HG02571 (cell line): Measurements from ENCODE around the gene PDE8B.

ENCODE experiments used
- ATAC-seq: cut with Tn5 transposase; IDR thresholded peaks from one replicate; pipeline ENCODE4 v1.9.1; 2021; ENCODE audit warnings: mild to moderate bottlenecking, moderate library complexity; ENCODE audit not compliant: unreplicated experiment

PDE8B gene

DNA sequence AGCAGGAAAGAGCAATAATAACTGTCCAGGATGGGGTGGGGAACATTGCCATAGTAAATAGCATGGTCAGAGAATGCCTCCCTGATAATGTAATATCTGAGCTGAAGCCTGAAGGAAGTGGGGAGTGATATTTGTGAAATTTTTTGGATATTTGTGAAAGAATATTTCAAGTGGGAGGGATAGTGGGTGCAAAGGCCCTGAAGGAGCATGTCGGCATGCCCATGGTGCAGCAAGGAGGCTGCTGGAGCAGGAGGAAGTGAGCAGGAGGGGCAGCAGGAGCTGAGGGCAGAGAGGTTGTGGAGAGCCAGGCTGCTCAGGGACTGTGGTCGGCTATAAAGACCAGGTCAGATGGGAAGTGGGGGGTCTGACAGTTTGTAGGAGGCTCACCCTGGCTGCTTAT lies 21.1 kb upstream of the PDE8B start:
- no peak for ATAC-seq

- no peak for ATAC-seq
These were observed 17.9 kb upstream of the PDE8B start for GRCh38 chr5:77192441-77193050.

DNA sequence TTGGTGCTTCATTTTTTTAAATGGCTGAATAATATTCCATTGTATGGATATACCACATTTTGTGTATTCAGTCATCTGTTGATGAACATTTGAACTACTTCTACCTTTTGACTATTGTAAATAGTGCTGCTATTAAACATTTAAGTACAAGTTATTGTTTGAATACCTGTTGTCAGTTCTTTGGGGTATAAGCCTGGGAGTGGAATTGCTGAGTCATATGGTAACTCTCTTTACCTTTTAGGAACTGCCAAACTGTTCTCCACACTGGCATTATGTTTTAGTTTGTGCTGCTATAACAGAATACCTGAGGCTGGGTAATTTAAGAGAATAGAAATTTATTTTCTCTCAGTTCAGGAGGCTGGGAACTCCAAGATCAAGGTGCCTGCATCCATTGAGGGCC lies 15.7 kb upstream of the PDE8B start:
- ATAC-seq: no peak

- no peak for ATAC-seq
These were observed 12.5 kb upstream of the PDE8B start for GRCh38 chr5:77197840-77198554.

- ATAC-seq: no peak
These were observed 9.8 kb upstream of the PDE8B start for GRCh38 chr5:77200663-77201062.

GRCh38 chr5:77202145-77202544 lies 8.3 kb upstream of the PDE8B start:
- ATAC-seq: no peak

GRCh38 chr5:77204967-77205366 lies 5.5 kb upstream of the PDE8B start:
- ATAC-seq: no peak

GRCh38 chr5:77208507-77209163 lies 1.8 kb upstream of the PDE8B start:
- no peak for ATAC-seq

- no peak for ATAC-seq
These were observed 887 bp upstream of the PDE8B start for GRCh38 chr5:77209495-77210090.

GRCh38 chr5:77210964-77211690 lies 647 bp downstream of the PDE8B start:
- ATAC-seq: no peak

DNA sequence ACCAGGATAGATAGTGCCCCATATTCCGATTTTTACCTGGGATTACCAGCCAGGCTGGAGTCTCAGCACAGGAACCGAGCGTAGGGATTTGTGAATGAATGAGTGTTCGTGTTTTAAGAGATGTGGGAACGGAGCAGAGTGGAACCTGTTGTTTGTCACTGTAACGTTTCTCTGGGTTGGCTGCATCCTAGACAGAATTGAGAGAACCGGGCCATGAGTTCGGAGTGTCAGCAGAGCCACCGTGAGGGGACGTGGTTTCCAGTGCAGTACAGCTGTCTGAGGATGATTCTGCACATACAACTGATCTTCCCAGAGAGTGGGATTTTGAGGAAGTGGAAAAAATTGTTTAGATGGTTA lies 1.2 kb downstream of the PDE8B start:
- no peak for ATAC-seq

DNA sequence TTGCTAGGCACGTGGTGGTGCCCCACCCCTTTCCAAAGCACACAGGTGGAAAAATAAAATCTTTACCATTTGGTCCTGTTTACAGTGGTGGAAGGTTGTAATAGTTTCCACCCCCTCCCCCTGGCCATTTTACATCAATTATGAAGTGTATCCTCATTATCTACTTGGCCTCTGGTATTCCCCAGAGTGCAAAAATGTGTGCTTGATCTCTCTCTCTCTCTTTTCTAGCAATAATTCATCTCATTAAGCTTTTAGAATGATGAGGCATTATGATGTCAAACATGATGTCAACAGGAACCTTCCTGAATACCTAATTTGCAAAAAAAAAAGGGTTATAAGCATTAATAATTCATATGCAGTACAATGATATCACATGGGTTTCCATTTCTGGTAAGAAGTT lies 3.1 kb downstream of the PDE8B start:
- no peak for ATAC-seq

DNA sequence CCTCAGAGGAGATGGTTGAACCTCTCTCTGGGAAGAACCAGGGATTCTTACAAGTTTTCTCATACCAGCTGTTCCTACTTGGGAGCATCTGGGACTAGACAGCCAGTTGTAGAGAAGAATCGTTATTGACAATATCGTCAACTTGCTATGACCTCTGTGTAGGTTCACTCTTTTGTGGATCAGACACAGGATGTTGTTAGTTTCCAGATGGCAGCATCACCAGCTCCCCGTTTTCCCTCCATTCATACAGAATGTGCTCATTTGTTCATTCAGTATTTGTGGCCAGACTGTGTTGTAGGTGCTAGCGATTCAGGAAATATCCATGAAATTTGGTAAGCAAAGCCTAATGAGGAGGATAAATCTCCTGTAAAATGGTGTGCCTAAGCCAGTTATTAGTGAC lies 3.7 kb downstream of the PDE8B start:
- ATAC-seq: no peak

DNA sequence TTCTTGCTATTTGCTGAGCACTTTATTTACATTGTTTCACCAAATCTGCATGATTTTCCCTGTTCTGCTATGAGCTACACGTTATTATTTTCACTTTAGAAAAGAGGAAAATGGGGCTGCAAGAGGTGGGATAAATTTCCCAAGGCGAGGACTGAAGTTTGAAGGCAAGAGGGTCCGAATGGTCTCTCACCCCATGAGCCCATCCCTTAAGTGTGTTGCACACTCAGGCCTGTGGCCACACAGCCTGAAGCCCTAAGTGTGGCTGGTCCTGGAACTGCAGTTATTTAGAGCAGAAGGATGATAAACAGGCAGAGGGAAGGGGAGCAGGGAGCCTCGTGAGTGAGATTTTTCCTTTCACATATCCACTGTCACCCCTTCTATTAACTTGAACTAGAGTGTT lies 7.8 kb downstream of the PDE8B start:
- ATAC-seq: no peak

- no peak for ATAC-seq
These were observed 10.6 kb downstream of the PDE8B start for GRCh38 chr5:77221115-77221514.

DNA sequence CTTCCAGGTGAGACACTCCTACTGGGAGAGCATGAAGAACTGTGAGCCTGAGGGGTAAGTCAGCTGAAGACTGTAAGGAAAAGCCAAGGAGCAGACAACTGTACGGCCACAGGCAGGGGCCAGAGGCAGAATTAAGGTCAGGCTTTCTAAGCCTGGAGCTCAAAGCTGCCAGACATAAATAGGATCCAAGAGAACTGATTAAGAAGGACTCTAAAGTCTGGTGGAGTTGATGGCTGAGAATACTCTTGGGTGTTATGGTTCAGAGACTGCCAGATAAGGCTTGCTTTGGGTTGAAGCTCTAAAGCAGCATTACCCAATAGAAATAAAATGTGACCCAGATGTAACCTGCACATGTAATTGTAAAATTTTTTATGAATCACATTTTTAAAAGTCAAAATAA lies 12.2 kb downstream of the PDE8B start:
- ATAC-seq: no peak

- no peak for ATAC-seq
These were observed 13.2 kb downstream of the PDE8B start for GRCh38 chr5:77223653-77224052.

GRCh38 chr5:77224672-77225355 lies 14.3 kb downstream of the PDE8B start:
- ATAC-seq: no peak

GRCh38 chr5:77225531-77225930 lies 15.1 kb downstream of the PDE8B start:
- ATAC-seq: no peak

DNA sequence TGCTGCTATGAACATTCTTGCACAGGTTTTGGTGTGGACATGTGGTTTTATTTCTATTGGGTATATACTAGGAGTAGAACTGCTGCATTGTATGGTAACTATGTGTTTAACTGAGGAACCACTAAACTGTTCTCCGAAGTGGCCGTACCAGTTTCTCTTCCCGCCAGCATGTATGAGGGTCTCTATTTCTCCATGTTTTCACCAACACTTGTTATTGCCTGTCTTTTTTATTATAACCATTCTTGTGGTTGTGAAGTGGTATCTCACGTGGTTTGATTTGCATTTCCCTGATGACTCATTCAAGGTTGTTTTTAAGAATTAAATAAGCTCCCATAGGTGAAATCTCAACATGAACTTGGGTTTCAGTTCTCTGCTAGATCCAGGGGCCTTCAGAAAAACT lies 19.4 kb downstream of the PDE8B start:
- ATAC-seq: no peak
